GM12878 (cell line): ENCODE measurements around the gene NPB. TPM values are rescaled to one million over a fixed set of nuclear protein-coding genes. Genes with fewer than 3 reads are reported as not detected.

Experiments
- ATAC-seq: fragments of 200-7000 bp; cut with Tn5 transposase; 3 replicates; pipeline ENCODE4 v1.9.1; 2020; ENCODE audit warnings: mild to moderate bottlenecking, moderate library complexity
- BruUV-seq: library from RNA; stranded (reverse); fragments of 400-500 nt; replicated peaks from 2 replicates; lab custom pipeline; 2021; lab: Mats Ljungman, UMichigan
- CTCF ChIA-PET: fragments of 300-600 bp; sonication (Branson Sonifier 250); formaldehyde crosslinking; extraction: SDS; loops from one replicate; lab custom pipeline; 2021; ENCODE audit warnings: inconsistent platforms; lab: Yijun Ruan, JAX
- POLR2A ChIA-PET: fragments of 350-600 bp; formaldehyde crosslinking; extraction: SDS; loops from one replicate; lab custom pipeline; 2021; ENCODE audit warnings: inconsistent platforms; lab: Charles Lee
- RAD21 ChIA-PET: fragments of 300-600 bp; sonication (Branson Sonifier 250); formaldehyde crosslinking; loops from one replicate; lab custom pipeline; 2023; ENCODE audit warnings: antibody characterized with exemption; ENCODE audit not compliant: unreplicated experiment; lab: Charles Lee
- SMC1A ChIA-PET: fragments of 300-600 bp; sonication (Branson Sonifier 250); formaldehyde crosslinking; loops from one replicate; lab custom pipeline; 2023; ENCODE audit not compliant: unreplicated experiment, uncharacterized antibody; lab: Charles Lee
- DNase-seq: peaks from one replicate; pipeline ENCODE4 v3.0.0-alpha.2; 2011; ENCODE audit warnings: low read depth, low spot score
- FAIRE-seq: peaks from 3 replicates; lab custom pipeline; 2011; peaks lifted over from hg19 to GRCh38; lab: Jason Lieb, UNC
- H2AFZ ChIP-seq: 2 replicates; pipeline ENCODE4 v1.6.0; 2011; ENCODE audit warnings: low read depth, low read length, control low read depth; ENCODE audit not compliant: control insufficient read depth
- H3K27ac ChIP-seq: 2 replicates; pipeline ENCODE4 v1.5.1; 2011; ENCODE audit warnings: control low read depth; ENCODE audit not compliant: control insufficient read depth, insufficient read depth
- H3K27me3 ChIP-seq, 2 experiments: replicated peaks in 1 of 2; 2 replicates each; pipeline versions ENCODE4 v1.6.0 to v1.6.1; 2011; ENCODE audit warnings: low read length in 1 of 2; ENCODE audit not compliant: control insufficient read depth in 2 of 2, insufficient read depth in 2 of 2
- H3K36me3 ChIP-seq, 2 experiments: 2 replicates each; pipeline ENCODE4 v1.5.1; 2011; ENCODE audit warnings: low read length in 1 of 2; ENCODE audit not compliant: control insufficient read depth in 2 of 2, insufficient read depth in 2 of 2
- H3K4me1 ChIP-seq: 2 replicates; pipeline ENCODE4 v1.6.1; 2011; ENCODE audit warnings: mild to moderate bottlenecking, low read length, moderate library complexity, mixed read lengths; ENCODE audit not compliant: control insufficient read depth, insufficient read depth
- H3K4me2 ChIP-seq: 2 replicates; pipeline ENCODE4 v1.6.0; 2011; ENCODE audit warnings: control low read depth; ENCODE audit not compliant: control insufficient read depth, insufficient read depth
- H3K4me3 ChIP-seq: fragments of 200-600 bp; sonication (generic); 2 replicates; pipeline ENCODE4 v1.5.1; 2016
- H3K79me2 ChIP-seq: 2 replicates; pipeline ENCODE4 v1.6.0; 2011; ENCODE audit warnings: low read length; ENCODE audit not compliant: control insufficient read depth, insufficient read depth
- H3K9ac ChIP-seq: 2 replicates; pipeline ENCODE4 v1.8.0; 2011; ENCODE audit warnings: low read length, control low read depth, mixed read lengths; ENCODE audit not compliant: control insufficient read depth, insufficient read depth
- H3K9me3 ChIP-seq: replicated peaks from 3 replicates; pipeline ENCODE4 v1.5.1; 2011; ENCODE audit warnings: mild to moderate bottlenecking, low read length; ENCODE audit not compliant: control insufficient read depth, insufficient read depth
- H4K20me1 ChIP-seq: 2 replicates; pipeline ENCODE4 v1.6.0; 2011; ENCODE audit not compliant: control insufficient read depth, insufficient read depth
- BCLAF1 ChIP-seq: fragments of 450-650 bp; IDR thresholded peaks from 2 replicates; pipeline ENCODE4 v1.6.1; 2017; ENCODE audit warnings: antibody characterized with exemption, mild to moderate bottlenecking, moderate library complexity
- CREB1 ChIP-seq: IDR thresholded peaks from 2 replicates; pipeline ENCODE4 v1.6.1; 2012; ENCODE audit warnings: low read depth, mild to moderate bottlenecking, inconsistent platforms
- CREM ChIP-seq: IDR thresholded peaks from 2 replicates; pipeline ENCODE4 v1.6.1; 2014; ENCODE audit warnings: antibody characterized with exemption, low read depth
- FOXK2 ChIP-seq: fragments of 450-650 bp; IDR thresholded peaks from 2 replicates; pipeline ENCODE4 v1.6.1; 2017; ENCODE audit warnings: mild to moderate bottlenecking, moderate library complexity
- HCFC1 ChIP-seq: fragments of 150-350 bp; IDR thresholded peaks from 2 replicates; pipeline ENCODE4 v1.6.1; 2014; ENCODE audit warnings: low read length
- MEF2B ChIP-seq: fragments of 450-650 bp; IDR thresholded peaks from 2 replicates; pipeline ENCODE4 v1.6.1; 2018; ENCODE audit warnings: mild to moderate bottlenecking, moderate library complexity; ENCODE audit not compliant: partially characterized antibody, poor library complexity, severe bottlenecking
- NBN ChIP-seq: fragments of 450-650 bp; IDR thresholded peaks from 2 replicates; pipeline ENCODE4 v1.6.1; 2016
- NR2C2 ChIP-seq: IDR thresholded peaks from 2 replicates; pipeline ENCODE4 v1.6.1; 2011; ENCODE audit warnings: borderline replicate concordance, low read depth; ENCODE audit not compliant: control insufficient read depth, insufficient read length
- NR2F1 ChIP-seq: fragments of 450-650 bp; conservative IDR thresholded peaks from 2 replicates; pipeline ENCODE4 v1.6.1; 2017; ENCODE audit warnings: mild to moderate bottlenecking
- POLR2AphosphoS2 ChIP-seq: IDR thresholded peaks from 2 replicates; pipeline ENCODE4 v1.6.1; 2011; ENCODE audit warnings: low read depth, mild to moderate bottlenecking, low read length, improper control_type of control experiment, moderate library complexity
- STAT1 ChIP-seq: fragments of 450-650 bp; conservative IDR thresholded peaks from 2 replicates; pipeline ENCODE4 v1.6.1; 2014; ENCODE audit warnings: antibody characterized with exemption, mild to moderate bottlenecking
- ZZZ3 ChIP-seq: IDR thresholded peaks from 2 replicates; pipeline ENCODE4 v1.6.1; 2011; ENCODE audit warnings: low read depth; ENCODE audit not compliant: control insufficient read depth, insufficient read length
- WGBS: methylation state at CpG from one replicate; pipeline ENCODE4 v1.1.6; 2016; ENCODE audit warnings: low lambda C conversion rate; ENCODE audit not compliant: insufficient replicate concordance, insufficient coverage; ENCODE audit errors: missing lambda C conversion rate; 5-methylcytosine and 5-hydroxymethylcytosine counted together
- in situ Hi-C: fragments of 300-500 bp; cut with MboI; formaldehyde crosslinking; loops from 9 replicates; pipeline ENCODE4 v1.14.3; 2018; ENCODE audit warnings: mixed read lengths
- intact Hi-C: fragments of 100-400 bp; cut with micrococcal nuclease; formaldehyde crosslinking; loops from one replicate; pipeline ENCODE4 v1.14.2; 2022; ENCODE audit not compliant: unreplicated experiment
- polyA plus RNA-seq, 11 experiments: library from polyadenylated mRNA; depleted of rRNA in 4 of 11; unstranded in 6 of 11; stranded (reverse) in 5 of 11; fragments of >200 nt; fragmentation: Nextera tagmentation in 4 of 11; fragmentation: Illumina TruSeq in 1 of 11; extraction: Ambion mirVana in 4 of 11; extraction: Trizol in 1 of 11; gene quantifications; 1 replicate in 1 of 11; 2 replicates in 10 of 11; pipeline versions ENCODE4 v1.2.1 to v1.2.3, GENCODE V29; 2011 to 2016; ENCODE audit warnings: inconsistent platforms in 2 of 11, missing spikeins in 2 of 11, low read depth in 1 of 11
- total RNA-seq, 4 experiments: library from RNA; depleted of rRNA in 3 of 4; stranded (reverse); fragments of >200 nt in 3 of 4; fragmentation: Illumina TruSeq in 1 of 4; extraction: Trizol in 1 of 4; gene quantifications; 2 replicates each; pipeline versions ENCODE4 v1.2.1 to v1.2.3, GENCODE V29; 2013 to 2021
- TF ChIP-seq, protein P1 (sequence below): fragments of 450-650 bp; conservative IDR thresholded peaks from 2 replicates; pipeline ENCODE4 v1.6.1; 2017; ENCODE audit warnings: mild to moderate bottlenecking, moderate library complexity
- TF ChIP-seq, protein P2 (sequence below): fragments of 450-650 bp; IDR thresholded peaks from 2 replicates; pipeline ENCODE4 v1.6.1; 2016; ENCODE audit warnings: mild to moderate bottlenecking, moderate library complexity, borderline replicate concordance

NPB gene
- total and polyA plus RNA-seq, 10 of the 15 experiments (the other 5 are each of a cell fraction or from before 2014, with no cell fraction given) = 0.03 to 0.40 (median 0.15) TPM; not detected in 2

GRCh38 chr17:81917565-81918332 is 15.7 kb downstream of the NPB start, which contains the start of gene SIRT7:
Gene SIRT7 (minus strand): TSS chr17:81918176. CDS start chr17:81918131, 45 bp downstream.
- ChIA-PET RAD21 (interaction anchor here (1.0 to 1.6 kb wide), 3 partner anchors 9 to 48 kb away, joined by 4 to 8 read pairs (median 4); no protein-coding TSS in a partner anchor), SMC1A (interaction anchor here (0.9 to 1.3 kb wide), 2 partner anchors 10 to 21 kb away, joined by 4 to 6 read pairs; partner anchors contain the start of gene MAFG), POLR2A (interaction anchor here (0.6 to 1.6 kb wide), 13 partner anchors 8 to 375 kb away, joined by 3 to 8 read pairs (median 5); partner anchors contain the start of gene MAFG), CTCF (interaction anchor here (1.0 to 2.0 kb wide), 6 partner anchors 8 to 104 kb away, joined by 3 to 6 read pairs (median 4); partner anchors contain the start of gene MAFG)
- peak; percentile 66 for FAIRE-seq
- Histone ChIP-seq H3K9me3 (no peaks in the 10 kb centered on the region), H3K4me1 (peaks cover 6% of the 10 kb centered on the region), H3K4me3 (peak within 1 kb of the TSS; percentile 96), H3K36me3 (peaks cover 14 to 31% of the 10 kb centered on the region in 2 experiments), H3K79me2 (peaks cover 25% of the 10 kb centered on the region), H3K9ac (peak within 1 kb of the TSS; percentile 83), H3K27me3 (no peaks in the 10 kb centered on the region), H3K27ac (peak within 1 kb of the TSS; percentile 78), H3K4me2 (peak within 1 kb of the TSS; percentile 88), H2AFZ (peak within 1 kb of the TSS; percentile 58; the same call in 1 of the 2 replicates), H4K20me1 (no peaks in the 10 kb centered on the region)
- WGBS = under 1% methylated on average over 56 of the region's 94 CpGs
- BruUV-seq = no TSS peak
- in situ Hi-C loops (no loop called here), intact Hi-C loops (no loop called here)
- DNase-seq = peak; percentile 45
- ATAC-seq = peak; percentile 93
- TF ChIP-seq, protein P1, sequence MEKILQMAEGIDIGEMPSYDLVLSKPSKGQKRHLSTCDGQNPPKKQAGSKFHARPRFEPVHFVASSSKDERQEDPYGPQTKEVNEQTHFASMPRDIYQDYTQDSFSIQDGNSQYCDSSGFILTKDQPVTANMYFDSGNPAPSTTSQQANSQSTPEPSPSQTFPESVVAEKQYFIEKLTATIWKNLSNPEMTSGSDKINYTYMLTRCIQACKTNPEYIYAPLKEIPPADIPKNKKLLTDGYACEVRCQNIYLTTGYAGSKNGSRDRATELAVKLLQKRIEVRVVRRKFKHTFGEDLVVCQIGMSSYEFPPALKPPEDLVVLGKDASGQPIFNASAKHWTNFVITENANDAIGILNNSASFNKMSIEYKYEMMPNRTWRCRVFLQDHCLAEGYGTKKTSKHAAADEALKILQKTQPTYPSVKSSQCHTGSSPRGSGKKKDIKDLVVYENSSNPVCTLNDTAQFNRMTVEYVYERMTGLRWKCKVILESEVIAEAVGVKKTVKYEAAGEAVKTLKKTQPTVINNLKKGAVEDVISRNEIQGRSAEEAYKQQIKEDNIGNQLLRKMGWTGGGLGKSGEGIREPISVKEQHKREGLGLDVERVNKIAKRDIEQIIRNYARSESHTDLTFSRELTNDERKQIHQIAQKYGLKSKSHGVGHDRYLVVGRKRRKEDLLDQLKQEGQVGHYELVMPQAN = peak; percentile 97
- no peak for TF ChIP-seq BCLAF1
- peak; percentile 55; the same call in 1 of the 2 replicates for TF ChIP-seq NR2F1
- TF ChIP-seq CREM = no peak
- TF ChIP-seq FOXK2 = no peak
- no peak for TF ChIP-seq ZZZ3
- TF ChIP-seq, protein P2, sequence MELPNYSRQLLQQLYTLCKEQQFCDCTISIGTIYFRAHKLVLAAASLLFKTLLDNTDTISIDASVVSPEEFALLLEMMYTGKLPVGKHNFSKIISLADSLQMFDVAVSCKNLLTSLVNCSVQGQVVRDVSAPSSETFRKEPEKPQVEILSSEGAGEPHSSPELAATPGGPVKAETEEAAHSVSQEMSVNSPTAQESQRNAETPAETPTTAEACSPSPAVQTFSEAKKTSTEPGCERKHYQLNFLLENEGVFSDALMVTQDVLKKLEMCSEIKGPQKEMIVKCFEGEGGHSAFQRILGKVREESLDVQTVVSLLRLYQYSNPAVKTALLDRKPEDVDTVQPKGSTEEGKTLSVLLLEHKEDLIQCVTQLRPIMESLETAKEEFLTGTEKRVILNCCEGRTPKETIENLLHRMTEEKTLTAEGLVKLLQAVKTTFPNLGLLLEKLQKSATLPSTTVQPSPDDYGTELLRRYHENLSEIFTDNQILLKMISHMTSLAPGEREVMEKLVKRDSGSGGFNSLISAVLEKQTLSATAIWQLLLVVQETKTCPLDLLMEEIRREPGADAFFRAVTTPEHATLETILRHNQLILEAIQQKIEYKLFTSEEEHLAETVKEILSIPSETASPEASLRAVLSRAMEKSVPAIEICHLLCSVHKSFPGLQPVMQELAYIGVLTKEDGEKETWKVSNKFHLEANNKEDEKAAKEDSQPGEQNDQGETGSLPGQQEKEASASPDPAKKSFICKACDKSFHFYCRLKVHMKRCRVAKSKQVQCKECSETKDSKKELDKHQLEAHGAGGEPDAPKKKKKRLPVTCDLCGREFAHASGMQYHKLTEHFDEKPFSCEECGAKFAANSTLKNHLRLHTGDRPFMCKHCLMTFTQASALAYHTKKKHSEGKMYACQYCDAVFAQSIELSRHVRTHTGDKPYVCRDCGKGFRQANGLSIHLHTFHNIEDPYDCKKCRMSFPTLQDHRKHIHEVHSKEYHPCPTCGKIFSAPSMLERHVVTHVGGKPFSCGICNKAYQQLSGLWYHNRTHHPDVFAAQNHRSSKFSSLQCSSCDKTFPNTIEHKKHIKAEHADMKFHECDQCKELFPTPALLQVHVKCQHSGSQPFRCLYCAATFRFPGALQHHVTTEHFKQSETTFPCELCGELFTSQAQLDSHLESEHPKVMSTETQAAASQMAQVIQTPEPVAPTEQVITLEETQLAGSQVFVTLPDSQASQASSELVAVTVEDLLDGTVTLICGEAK = no peak
- TF ChIP-seq STAT1 = no peak
- TF ChIP-seq MEF2B = no peak
- TF ChIP-seq POLR2AphosphoS2 = peak; percentile 91
- TF ChIP-seq HCFC1 = no peak
- TF ChIP-seq CREB1 = no peak
- no peak for TF ChIP-seq NR2C2
- TF ChIP-seq NBN = no peak
